ENCODE data around the gene CADM2.

CADM2 gene

GRCh38 chr3:85427467-85427866 lies 468.7 kb downstream of the CADM2 start:
- no peak overlapping the region for H3K4me2 ChIP-seq (ENCODE audit: low read length)
- no peaks in the 10 kb centered on the region for H3F3A ChIP-seq (ENCODE audit: control insufficient read depth, insufficient read depth)
- no peaks in the 10 kb centered on the region; the same call in 1 of the 2 replicates for H3K9me3 ChIP-seq (ENCODE audit: control insufficient read depth, insufficient read depth, low read length)
- no peaks in the 10 kb centered on the region for H3K79me2 ChIP-seq (ENCODE audit: control insufficient read depth, low read length)
- H3K4me1 ChIP-seq (ENCODE audit: control insufficient read depth, low read length), result no peaks in the 10 kb centered on the region
- H3K27me3 ChIP-seq (ENCODE audit: control insufficient read depth, low read length), result no peaks in the 10 kb centered on the region
- H3K9me2 ChIP-seq (replicated peaks; ENCODE audit: control insufficient read depth, low read length), result no peaks in the 10 kb centered on the region
- H3K4me3 ChIP-seq (ENCODE audit: low read length), result no peak overlapping the region
- no peak overlapping the region for H3K27ac ChIP-seq (ENCODE audit: low read depth, low read length)
- no peak for TF ChIP-seq CTCF (IDR thresholded peaks at IDR 0.05; ENCODE audit: low read depth, low read length, poor library complexity, severe bottlenecking)
- TF ChIP-seq EZH2phosphoT487 (IDR thresholded peaks at IDR 0.05; ENCODE audit: borderline replicate concordance, low read length), result no peak
- no peaks in the 10 kb centered on the region for H4K20me1 ChIP-seq (ENCODE audit: control insufficient read depth, insufficient read depth, low read depth, low read length)
- H3K36me3 ChIP-seq (ENCODE audit: control insufficient read depth, low read length), result no peaks in the 10 kb centered on the region

GRCh38 chr3:85432081-85432480 lies 473.3 kb downstream of the CADM2 start:
- no peaks in the 10 kb centered on the region for H3K27me3 ChIP-seq (ENCODE audit: control insufficient read depth, low read length)
- H3K36me3 ChIP-seq (ENCODE audit: control insufficient read depth, low read length), result no peaks in the 10 kb centered on the region
- no peak overlapping the region for H3K4me3 ChIP-seq (ENCODE audit: low read length)
- H3K9me3 ChIP-seq (ENCODE audit: control insufficient read depth, insufficient read depth, low read length), result no peaks in the 10 kb centered on the region
- H3K9me2 ChIP-seq (replicated peaks; ENCODE audit: control insufficient read depth, low read length), result no peaks in the 10 kb centered on the region
- no peaks in the 10 kb centered on the region for H3K79me2 ChIP-seq (ENCODE audit: control insufficient read depth, low read length)
- no peaks in the 10 kb centered on the region for H4K20me1 ChIP-seq (ENCODE audit: control insufficient read depth, insufficient read depth, low read depth, low read length)
- no peak for TF ChIP-seq EZH2phosphoT487 (IDR thresholded peaks at IDR 0.05; ENCODE audit: borderline replicate concordance, low read length)
- TF ChIP-seq CTCF (IDR thresholded peaks at IDR 0.05; ENCODE audit: low read depth, low read length, poor library complexity, severe bottlenecking), result no peak
- no peak overlapping the region for H3K4me2 ChIP-seq (ENCODE audit: low read length)
- H3F3A ChIP-seq (ENCODE audit: control insufficient read depth, insufficient read depth), result no peaks in the 10 kb centered on the region
- H3K27ac ChIP-seq (ENCODE audit: low read depth, low read length), result no peak overlapping the region
- H3K4me1 ChIP-seq (ENCODE audit: control insufficient read depth, low read length), result no peaks in the 10 kb centered on the region

GRCh38 chr3:85433319-85433718 lies 474.5 kb downstream of the CADM2 start:
- H3K4me3 ChIP-seq (ENCODE audit: low read length), result no peak overlapping the region
- TF ChIP-seq EZH2phosphoT487 (IDR thresholded peaks at IDR 0.05; ENCODE audit: borderline replicate concordance, low read length), result no peak
- TF ChIP-seq CTCF (IDR thresholded peaks at IDR 0.05; ENCODE audit: low read depth, low read length, poor library complexity, severe bottlenecking), result no peak

More at GRCh38 chr3:85433319-85433718, 474.5 kb downstream of the CADM2 start:
- Histone ChIP-seq H3K79me2 (ENCODE audit: control insufficient read depth, low read length) (no peaks in the 10 kb centered on the region), H3K4me1 (ENCODE audit: control insufficient read depth, low read length) (no peaks in the 10 kb centered on the region), H3K36me3 (ENCODE audit: control insufficient read depth, low read length) (no peaks in the 10 kb centered on the region), H4K20me1 (ENCODE audit: control insufficient read depth, insufficient read depth, low read depth, low read length) (no peaks in the 10 kb centered on the region), H3K9me2 (replicated peaks; ENCODE audit: control insufficient read depth, low read length) (no peaks in the 10 kb centered on the region), H3F3A (ENCODE audit: control insufficient read depth, insufficient read depth) (no peaks in the 10 kb centered on the region), H3K27ac (ENCODE audit: low read depth, low read length) (no peak overlapping the region), H3K4me2 (ENCODE audit: low read length) (no peak overlapping the region), H3K9me3 (ENCODE audit: control insufficient read depth, insufficient read depth, low read length) (no peaks in the 10 kb centered on the region), H3K27me3 (ENCODE audit: control insufficient read depth, low read length) (no peaks in the 10 kb centered on the region)

All from DOHH2 (cell line).